Stimulated activated CD8-positive, alpha-beta memory T cell treated with anti-CD3 and anti-CD28 coated beads, Interleukin-4, amount 100 ng/mL, for 48 hours (primary cell): ENCODE measurements around the gene OGN.
"Not testable (repeated sequence)": the region's sequence is repeated elsewhere in the genome, so short reads cannot be mapped to it uniquely, and the experiment has no call there.

ENCODE experiments used
- DNase-seq: peaks from one replicate; pipeline ENCODE4 v3.0.0-alpha.2; 2020

Gene OGN

GRCh38 chr9:92404042-92404836 lies at the start of gene OGN:
TSS of gene OGN (minus strand) at chr9:92404578. CDS start at chr9:92403407, 1,171 bp downstream.
- no peak for DNase-seq

GRCh38 chr9:92446536-92446935 lies 42.2 kb upstream of the OGN start:
- no peak for DNase-seq

- no peak for DNase-seq
These were observed 40.5 kb upstream of the OGN start for GRCh38 chr9:92444841-92445240.

- no peak for DNase-seq
These were observed 36.3 kb upstream of the OGN start for GRCh38 chr9:92440751-92441046.

GRCh38 chr9:92439921-92440750 lies 35.8 kb upstream of the OGN start:
- DNase-seq = no peak

GRCh38 chr9:92438900-92439526 lies 34.6 kb upstream of the OGN start:
- no peak for DNase-seq

GRCh38 chr9:92435263-92435662 lies 30.9 kb upstream of the OGN start:
- DNase-seq = no peak

GRCh38 chr9:92432972-92433548 lies 28.7 kb upstream of the OGN start:
- no peak for DNase-seq

GRCh38 chr9:92432350-92432749 lies 28.0 kb upstream of the OGN start:
- DNase-seq = no peak

- no peak for DNase-seq
These were observed 25.5 kb upstream of the OGN start for GRCh38 chr9:92429836-92430235.

GRCh38 chr9:92426501-92427145 lies 22.2 kb upstream of the OGN start:
- no peak for DNase-seq

GRCh38 chr9:92425474-92425873 lies 21.1 kb upstream of the OGN start:
- DNase-seq = no peak

- DNase-seq = no peak
These were observed 20.0 kb upstream of the OGN start, which contains the start of gene OMD for GRCh38 chr9:92424340-92424739. TSS of gene OMD (minus strand) at chr9:92424471. CDS start at chr9:92417558, 6,913 bp downstream.

GRCh38 chr9:92423612-92424011 lies 19.2 kb upstream of the OGN start:
- DNase-seq = no peak

GRCh38 chr9:92422611-92423338 lies 18.4 kb upstream of the OGN start:
- no peak for DNase-seq

GRCh38 chr9:92414566-92414965 lies 10.2 kb upstream of the OGN start:
- DNase-seq = no peak

- not testable (repeated sequence) for DNase-seq
These were observed 6.8 kb upstream of the OGN start for GRCh38 chr9:92411157-92411556.

- DNase-seq = no peak
These were observed 4.5 kb upstream of the OGN start for GRCh38 chr9:92408747-92409478.

- no peak for DNase-seq
These were observed 3.4 kb upstream of the OGN start for GRCh38 chr9:92407818-92408217.

GRCh38 chr9:92406477-92406876 lies 2.1 kb upstream of the OGN start:
- peak; percentile 26 for DNase-seq

- no peak for DNase-seq
These were observed 1.4 kb upstream of the OGN start for GRCh38 chr9:92405818-92406217.
